ENCODE measurements around the gene RPL39L.

DNA sequence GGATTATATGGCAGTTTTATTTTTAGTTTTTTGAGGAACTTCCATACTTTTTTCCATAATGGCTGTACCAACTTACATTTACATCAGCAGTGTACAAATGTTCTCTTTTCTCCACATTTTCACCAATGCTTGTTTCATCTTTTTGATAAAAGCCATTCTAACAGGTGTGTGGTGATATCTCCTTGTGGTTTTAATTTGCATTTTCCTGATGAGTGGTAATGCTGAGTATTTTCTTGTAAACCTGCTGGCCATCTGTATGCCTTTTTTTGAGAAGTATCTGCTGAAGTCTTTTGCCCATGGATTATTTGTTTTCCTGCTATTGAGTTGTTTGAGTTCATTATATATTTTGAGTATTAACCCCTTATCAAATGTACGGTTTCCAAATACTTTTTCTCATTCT lies 50.6 kb downstream of the RPL39L start:
- TF ChIP-seq POLR2A (IDR thresholded peaks at IDR 0.05): no peak
- TF ChIP-seq, protein P1, sequence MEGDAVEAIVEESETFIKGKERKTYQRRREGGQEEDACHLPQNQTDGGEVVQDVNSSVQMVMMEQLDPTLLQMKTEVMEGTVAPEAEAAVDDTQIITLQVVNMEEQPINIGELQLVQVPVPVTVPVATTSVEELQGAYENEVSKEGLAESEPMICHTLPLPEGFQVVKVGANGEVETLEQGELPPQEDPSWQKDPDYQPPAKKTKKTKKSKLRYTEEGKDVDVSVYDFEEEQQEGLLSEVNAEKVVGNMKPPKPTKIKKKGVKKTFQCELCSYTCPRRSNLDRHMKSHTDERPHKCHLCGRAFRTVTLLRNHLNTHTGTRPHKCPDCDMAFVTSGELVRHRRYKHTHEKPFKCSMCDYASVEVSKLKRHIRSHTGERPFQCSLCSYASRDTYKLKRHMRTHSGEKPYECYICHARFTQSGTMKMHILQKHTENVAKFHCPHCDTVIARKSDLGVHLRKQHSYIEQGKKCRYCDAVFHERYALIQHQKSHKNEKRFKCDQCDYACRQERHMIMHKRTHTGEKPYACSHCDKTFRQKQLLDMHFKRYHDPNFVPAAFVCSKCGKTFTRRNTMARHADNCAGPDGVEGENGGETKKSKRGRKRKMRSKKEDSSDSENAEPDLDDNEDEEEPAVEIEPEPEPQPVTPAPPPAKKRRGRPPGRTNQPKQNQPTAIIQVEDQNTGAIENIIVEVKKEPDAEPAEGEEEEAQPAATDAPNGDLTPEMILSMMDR (IDR thresholded peaks at IDR 0.05): no peak

Data from Peyer's patch (tissue), 4 donors.